ENCODE data around the gene CSPG4. TPM values are rescaled to one million over a fixed set of nuclear protein-coding genes. Genes with fewer than 3 reads are reported as not detected.

The CSPG4 gene
- total RNA-seq, 6 experiments from 2014 or later: 0.12 to 0.29 (median 0.20) TPM

DNA sequence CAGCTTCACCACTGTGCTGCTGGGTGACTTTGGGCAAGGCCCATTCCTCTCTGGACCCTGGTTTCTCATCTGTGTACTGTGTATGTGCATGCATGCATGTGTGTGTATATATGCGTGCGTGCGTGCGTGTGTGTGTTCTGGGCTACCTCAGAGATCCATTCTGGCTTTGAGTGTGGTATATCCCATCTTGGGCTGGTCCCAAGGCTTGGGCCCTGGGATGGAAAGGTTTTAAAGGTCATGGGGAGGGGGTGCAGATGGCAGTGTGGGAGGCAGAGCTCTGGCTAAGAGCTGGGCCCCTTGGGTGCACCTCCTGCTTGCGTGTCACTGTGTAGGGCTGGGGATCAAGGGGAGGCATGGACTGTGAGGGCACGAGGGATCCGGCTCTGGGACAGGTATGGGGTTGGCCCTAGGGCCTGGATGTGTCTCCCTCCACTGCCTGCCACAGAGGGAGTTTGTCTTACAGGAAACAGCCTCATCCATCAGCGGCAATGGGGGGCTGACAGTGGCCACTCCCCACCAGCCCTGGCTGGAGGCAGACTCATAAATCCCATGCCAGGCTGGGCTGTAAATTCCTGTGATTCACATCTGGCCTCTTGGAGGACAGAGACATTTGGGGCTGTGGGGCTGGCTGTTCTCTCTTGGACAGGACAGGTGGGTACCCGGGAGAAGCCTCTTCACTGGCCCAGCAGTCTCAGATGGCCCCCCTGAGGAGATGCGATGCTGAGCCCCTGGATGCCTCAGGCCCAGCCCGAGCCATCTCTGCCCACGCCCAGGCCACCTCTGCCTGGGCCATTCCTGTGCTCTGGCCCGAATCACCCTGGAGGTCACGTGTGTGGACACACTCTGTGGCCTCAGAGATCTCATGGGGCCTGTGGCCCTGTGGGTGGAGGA, 21.4 kb upstream of the CSPG4 start:
- TF ChIP-seq CTCF (IDR thresholded peaks at IDR 0.05): no peak
- no peak for TF ChIP-seq POLR2A (IDR thresholded peaks at IDR 0.05)
- ATAC-seq: no peak
- peak in 1 of 3 donors; percentile 45 for DNase-seq
- Histone ChIP-seq H3K36me3 (no peaks in the 10 kb centered on the region), H3K4me3 (no peak overlapping the region), H3K9me3 (no peaks in the 10 kb centered on the region), H3K27me3 (no peaks in the 10 kb centered on the region), H3K4me1 (no peaks in the 10 kb centered on the region), H3K27ac (no peak overlapping the region)
- WGBS (ENCODE audit: insufficient coverage, low coverage, low lambda C conversion rate, missing lambda C conversion rate): 71% methylated on average over 5 of the region's 14 CpGs
- intact Hi-C loops (cut with DNase I): no loop called here

- no peaks in the 10 kb centered on the region for H3K9me3 ChIP-seq
- H3K36me3 ChIP-seq: no peaks in the 10 kb centered on the region
- TF ChIP-seq POLR2A (IDR thresholded peaks at IDR 0.05) (no peak), CTCF (IDR thresholded peaks at IDR 0.05) (peak; percentile 75 to 84 (median 84))
- DNase-seq: peak; percentile 51 to 76 (median 66)
- peak; percentile 84 to 86 (median 86) for ATAC-seq
- no peak overlapping the region for H3K4me3 ChIP-seq
- intact Hi-C loops (cut with DNase I): no loop called here
- no peaks in the 10 kb centered on the region for H3K4me1 ChIP-seq
- 25% methylated on average over 7 of the region's 12 CpGs for WGBS (ENCODE audit: insufficient coverage, low coverage, low lambda C conversion rate, missing lambda C conversion rate)
- no peak overlapping the region for H3K27ac ChIP-seq
- H3K27me3 ChIP-seq: no peaks in the 10 kb centered on the region
Measured at GRCh38 chr15:75732809-75733451, 20.3 kb upstream of the CSPG4 start.

DNA sequence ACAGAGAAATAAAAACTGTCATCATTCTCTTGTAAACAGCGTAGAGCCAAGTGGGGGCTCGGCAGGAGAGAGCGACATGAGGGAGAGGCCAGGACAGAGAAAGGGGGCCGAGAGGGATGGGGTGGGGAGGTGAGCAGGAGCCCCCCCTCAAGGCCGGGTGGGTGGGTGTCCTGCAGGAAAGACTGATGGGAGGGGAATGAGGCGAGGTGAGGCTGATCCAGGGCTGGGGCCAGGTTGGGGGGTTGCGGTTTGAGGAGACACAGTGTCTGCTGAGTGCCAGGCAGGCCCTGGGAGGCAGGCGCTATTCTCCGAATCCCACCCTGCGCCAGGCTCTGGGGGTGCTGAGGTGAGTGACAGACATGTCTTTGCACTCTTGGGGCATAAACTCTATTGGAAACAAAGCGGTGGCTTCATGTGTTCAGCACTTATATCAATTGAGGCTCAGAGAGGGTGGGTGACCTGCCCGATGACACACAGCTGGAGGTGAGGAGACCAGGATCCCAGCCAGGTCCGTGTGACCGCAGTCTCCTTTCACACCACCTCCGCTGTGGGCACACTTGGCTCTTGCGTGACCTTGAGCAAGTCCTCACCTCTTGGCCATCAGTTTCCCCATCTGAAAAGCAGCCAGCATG, 19.6 kb upstream of the CSPG4 start:
- ATAC-seq (peak in 2 of 4 donors; percentile 3 to 4), DNase-seq (peak in 1 of 3 donors; percentile 50)
- intact Hi-C loops (cut with DNase I): no loop called here

More for the DNA sequence above, 19.6 kb upstream of the CSPG4 start:
- H3K4me1 ChIP-seq: no peaks in the 10 kb centered on the region
- TF ChIP-seq CTCF (IDR thresholded peaks at IDR 0.05): no peak
- no peak for TF ChIP-seq POLR2A (IDR thresholded peaks at IDR 0.05)
- 46% methylated on average over 5 of the region's 16 CpGs for WGBS (ENCODE audit: insufficient coverage, low coverage, low lambda C conversion rate, missing lambda C conversion rate)
- no peak overlapping the region for H3K27ac ChIP-seq
- no peak overlapping the region for H3K4me3 ChIP-seq
- no peaks in the 10 kb centered on the region for H3K9me3 ChIP-seq
- H3K27me3 ChIP-seq: no peaks in the 10 kb centered on the region
- H3K36me3 ChIP-seq: no peaks in the 10 kb centered on the region

All from right lobe of liver (tissue), 6 donors.